Spleen (tissue), 7 donors: ENCODE data around the gene SOX8.

Experiments
- CTCF ChIP-seq, 11 experiments: fragments of 200-600 bp in 7 of 11; fragments of 450-650 bp in 4 of 11; sonication (generic) in 4 of 11; IDR thresholded peaks in 8 of 11; conservative IDR thresholded peaks in 3 of 11; 1 replicate in 7 of 11; 2 replicates in 4 of 11; pipeline versions ENCODE4 v1.4.0 to v1.8.0; 2016 to 2021; ENCODE audit warnings: antibody characterized with exemption in 11 of 11, inconsistent platforms in 4 of 11, mild to moderate bottlenecking in 1 of 11
- POLR2A ChIP-seq, 3 donors: fragments of 450-650 bp; IDR thresholded peaks; one replicate each; pipeline ENCODE4 v1.5.1; 2017; ENCODE audit warnings: antibody characterized with exemption in 3 of 3, mild to moderate bottlenecking in 1 of 3
- donor health status: DM: no; HTN: no; CAD: no; lungs with moderate emphysema.
- donor health status: DM: no; HTN: no; CAD: no.
- donor health status: DM: no; HTN: no; CAD: no.

GRCh38 chr16:977896-978295 is 3.7 kb upstream of the SOX8 start:
- TF ChIP-seq CTCF (IDR thresholded peaks at IDR 0.05 in 8 of 11, conservative IDR thresholded peaks at IDR 0.05 in 3 of 11), result no peak
- no peak for TF ChIP-seq POLR2A (IDR thresholded peaks at IDR 0.05)
